ENCODE data around the gene ADPRHL1. TPM values are rescaled to one million over a fixed set of nuclear protein-coding genes. Genes with fewer than 3 reads are reported as not detected.

The ADPRHL1 gene
- polyA plus RNA-seq, 4 donors: 3.0 to 7.2 (median 4.6) TPM

DNA sequence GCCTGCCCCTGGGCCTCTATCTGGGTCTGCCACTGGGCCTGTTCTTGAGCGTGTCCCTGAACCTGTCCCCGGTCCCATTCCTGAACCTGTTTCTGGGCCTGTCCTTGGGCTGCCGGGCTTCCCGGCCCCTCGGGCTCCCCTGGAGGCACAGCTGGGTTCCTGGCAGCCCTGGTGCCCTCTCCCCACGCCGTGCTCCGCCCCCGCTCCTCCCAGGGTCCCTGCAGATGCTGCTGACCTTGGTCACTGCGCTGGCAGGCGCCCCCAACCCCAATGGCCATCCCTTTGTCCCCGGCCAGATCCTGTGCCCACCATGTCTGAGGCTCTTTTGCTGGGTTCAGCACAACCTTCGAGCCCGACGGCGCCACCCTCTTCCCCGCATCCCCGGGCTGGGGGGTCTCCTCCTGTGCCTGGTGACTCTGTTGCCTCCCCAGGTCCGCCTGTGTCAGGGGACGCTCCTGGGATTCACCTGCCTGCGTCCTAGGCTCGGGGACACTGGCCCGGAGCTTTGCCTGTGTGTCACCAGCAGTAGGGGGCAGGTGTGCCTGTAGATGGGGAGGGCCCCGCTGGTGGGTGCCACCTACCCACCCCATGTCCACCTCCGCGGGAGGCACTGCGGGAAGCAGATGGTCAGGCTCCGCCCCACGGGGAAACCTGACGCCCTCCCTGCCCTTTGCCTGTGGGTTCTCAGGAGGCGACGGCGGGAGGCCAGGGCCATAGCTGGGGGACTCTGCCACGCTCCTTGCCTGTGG lies 48.4 kb downstream of the ADPRHL1 start:
- DNase-seq (no peak), FAIRE-seq (no peak)
- H3K27me3 ChIP-seq (ENCODE audit: control insufficient read depth in 3 of 3, insufficient read depth in 3 of 3, low read length in 3 of 3): peaks cover 0 to 5% (median 0%) of the 10 kb centered on the region in 3 donors
- no peaks in the 10 kb centered on the region for H3K36me3 ChIP-seq (ENCODE audit: control insufficient read depth in 3 of 3, insufficient read depth in 2 of 3, low read depth in 1 of 3, low read length in 3 of 3)
- WGBS, 3 donors: 70 to 83% (median 74%) methylated on average over 31 to 34 of the region's 34 CpGs
- no peak overlapping the region for H3K4me3 ChIP-seq (ENCODE audit: low read depth in 1 of 3, low read length in 3 of 3)
- H3K9me3 ChIP-seq (ENCODE audit: control insufficient read depth in 2 of 2, insufficient read depth in 1 of 2, low read depth in 1 of 2, low read length in 1 of 2): no peaks in the 10 kb centered on the region
- no peaks in the 10 kb centered on the region for H3K4me1 ChIP-seq (ENCODE audit: control insufficient read depth in 3 of 3, insufficient read depth in 2 of 3, low read depth in 1 of 3, low read length in 2 of 3)
- no peak overlapping the region for H3K27ac ChIP-seq (ENCODE audit: low read depth in 1 of 3, low read length in 2 of 3)

- Histone ChIP-seq H3K4me1 (ENCODE audit: control insufficient read depth in 3 of 3, insufficient read depth in 2 of 3, low read depth in 1 of 3, low read length in 2 of 3) (no peaks in the 10 kb centered on the region), H3K9me3 (ENCODE audit: control insufficient read depth in 2 of 2, insufficient read depth in 1 of 2, low read depth in 1 of 2, low read length in 1 of 2) (no peaks in the 10 kb centered on the region), H3K27ac (ENCODE audit: low read depth in 1 of 3, low read length in 2 of 3) (no peak overlapping the region), H3K4me3 (ENCODE audit: low read depth in 1 of 3, low read length in 3 of 3) (no peak overlapping the region), H3K36me3 (ENCODE audit: control insufficient read depth in 3 of 3, insufficient read depth in 2 of 3, low read depth in 1 of 3, low read length in 3 of 3) (no peaks in the 10 kb centered on the region), H3K27me3 (ENCODE audit: control insufficient read depth in 3 of 3, insufficient read depth in 3 of 3, low read length in 3 of 3) (peaks cover 0 to 5% (median 0%) of the 10 kb centered on the region in 3 donors)
- WGBS, 3 donors: 83 to 100% (median 93%) methylated on average over 2 of the region's 2 CpGs
- no peak for FAIRE-seq
- no peak for DNase-seq
Measured at GRCh38 chr13:113404366-113404722, 48.9 kb downstream of the ADPRHL1 start.

- no peak for FAIRE-seq
- H3K36me3 ChIP-seq (ENCODE audit: control insufficient read depth in 3 of 3, insufficient read depth in 2 of 3, low read depth in 1 of 3, low read length in 3 of 3): no peaks in the 10 kb centered on the region
- no peaks in the 10 kb centered on the region for H3K9me3 ChIP-seq (ENCODE audit: control insufficient read depth in 2 of 2, insufficient read depth in 1 of 2, low read depth in 1 of 2, low read length in 1 of 2)
- DNase-seq: no peak
- WGBS, 3 donors: 81 to 91% (median 83%) methylated on average over 29 to 32 of the region's 32 CpGs
- H3K27ac ChIP-seq (ENCODE audit: low read depth in 1 of 3, low read length in 2 of 3): no peak overlapping the region
- H3K4me1 ChIP-seq (ENCODE audit: control insufficient read depth in 3 of 3, insufficient read depth in 2 of 3, low read depth in 1 of 3, low read length in 2 of 3): no peaks in the 10 kb centered on the region
- H3K27me3 ChIP-seq (ENCODE audit: control insufficient read depth in 3 of 3, insufficient read depth in 3 of 3, low read length in 3 of 3): no peaks in the 10 kb centered on the region
- no peak overlapping the region for H3K4me3 ChIP-seq (ENCODE audit: low read depth in 1 of 3, low read length in 3 of 3)
Measured at GRCh38 chr13:113403255-113404104, 49.8 kb downstream of the ADPRHL1 start.

DNA sequence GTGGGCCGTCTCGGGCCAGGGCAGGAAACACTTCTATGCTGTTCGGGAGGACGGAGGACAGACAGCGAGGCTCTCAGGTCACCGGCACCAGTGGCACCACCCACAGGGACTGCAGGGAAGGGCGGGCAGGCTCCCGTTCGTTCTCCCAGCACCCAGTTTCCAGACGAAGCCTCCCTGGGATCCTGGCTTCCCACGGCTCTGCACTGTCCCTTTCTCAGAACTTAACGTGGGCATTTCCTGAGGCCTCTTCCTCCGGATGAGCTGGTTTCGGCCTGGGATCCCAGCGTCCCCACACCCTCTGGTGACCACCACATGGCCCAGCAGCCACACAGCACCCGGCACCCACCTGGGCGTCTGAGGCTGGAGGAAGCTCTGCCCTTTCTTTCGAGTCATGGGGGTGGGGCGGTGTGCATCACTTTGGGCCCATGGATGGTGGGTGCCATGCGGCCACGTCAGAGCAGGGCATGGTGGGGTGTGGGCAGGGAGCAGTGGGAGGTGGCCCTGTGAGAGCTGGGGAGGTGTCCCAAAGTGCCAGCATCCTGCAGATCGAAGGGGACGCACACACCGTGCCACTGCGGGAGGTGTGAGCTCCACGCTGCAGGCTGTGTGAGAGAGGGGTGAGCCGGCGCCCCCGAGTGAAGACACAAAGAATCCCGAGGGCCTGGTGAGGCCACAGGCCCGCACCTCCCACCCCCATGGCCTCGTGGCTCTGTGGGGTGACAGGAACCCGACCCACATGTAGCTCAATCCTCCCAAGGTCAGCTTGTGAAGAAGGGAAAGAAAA lies 50.6 kb downstream of the ADPRHL1 start:
- no peak for FAIRE-seq
- H3K4me1 ChIP-seq (ENCODE audit: control insufficient read depth in 3 of 3, insufficient read depth in 2 of 3, low read depth in 1 of 3, low read length in 2 of 3): peaks cover 0 to 7% (median 0%) of the 10 kb centered on the region in 3 donors
- H3K27ac ChIP-seq (ENCODE audit: low read depth in 1 of 3, low read length in 2 of 3): no peak overlapping the region
- no peak overlapping the region for H3K4me3 ChIP-seq (ENCODE audit: low read depth in 1 of 3, low read length in 3 of 3)
- H3K36me3 ChIP-seq (ENCODE audit: control insufficient read depth in 3 of 3, insufficient read depth in 2 of 3, low read depth in 1 of 3, low read length in 3 of 3): no peaks in the 10 kb centered on the region
- no peaks in the 10 kb centered on the region for H3K27me3 ChIP-seq (ENCODE audit: control insufficient read depth in 3 of 3, insufficient read depth in 3 of 3, low read length in 3 of 3)
- WGBS, 3 donors: 74 to 80% (median 79%) methylated on average over 32 to 33 of the region's 33 CpGs
- H3K9me3 ChIP-seq (ENCODE audit: control insufficient read depth in 2 of 2, insufficient read depth in 1 of 2, low read depth in 1 of 2, low read length in 1 of 2): no peaks in the 10 kb centered on the region
- no peak for DNase-seq

DNA sequence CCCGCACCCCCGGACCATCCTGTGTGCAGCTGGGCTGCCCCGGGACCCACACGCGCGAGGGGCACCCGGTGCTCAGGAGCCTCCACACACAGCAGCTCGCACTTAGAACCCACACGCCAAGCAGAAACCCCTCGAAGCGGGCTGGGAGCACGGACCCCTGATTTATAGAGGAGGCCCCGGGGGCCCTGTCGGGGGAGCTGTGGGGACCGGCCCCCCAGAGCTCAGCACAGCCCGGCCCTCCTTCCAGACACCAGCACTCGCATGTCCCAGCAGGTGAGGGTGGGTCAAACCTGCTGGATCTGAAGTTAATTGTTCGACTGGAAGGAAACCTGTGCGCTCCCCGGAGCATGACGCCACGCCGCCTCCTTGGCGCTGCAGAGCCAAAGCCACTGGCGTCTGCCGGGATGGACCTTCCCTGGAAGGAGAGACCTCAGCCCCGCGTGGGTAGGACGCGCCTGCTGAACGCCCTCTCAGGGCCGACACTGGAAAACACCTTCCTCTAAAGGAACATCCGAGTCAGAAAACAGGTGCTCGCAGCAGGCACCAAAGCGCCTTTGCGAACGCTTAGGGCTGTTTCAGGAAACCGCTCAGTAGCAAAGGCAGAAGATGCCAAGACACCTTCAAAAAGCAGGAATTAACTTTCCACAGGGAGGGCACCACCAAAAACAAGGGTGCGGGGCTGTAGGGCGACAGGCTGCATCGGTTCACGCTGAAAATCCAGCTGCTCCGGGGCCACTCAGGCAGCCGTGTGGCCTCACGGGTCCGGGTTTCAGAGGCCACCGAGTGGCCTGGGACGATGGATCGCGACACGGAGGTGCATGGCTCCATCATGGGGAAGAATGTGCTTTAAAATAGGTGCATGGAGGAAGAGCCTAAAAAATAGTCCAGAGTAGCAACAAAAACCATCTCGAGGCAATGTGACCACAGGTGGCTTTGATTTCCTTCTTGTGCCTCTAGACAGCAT lies 51.6 kb downstream of the ADPRHL1 start:
- Histone ChIP-seq H3K36me3 (ENCODE audit: control insufficient read depth in 3 of 3, insufficient read depth in 2 of 3, low read depth in 1 of 3, low read length in 3 of 3) (no peaks in the 10 kb centered on the region), H3K9me3 (ENCODE audit: control insufficient read depth in 2 of 2, insufficient read depth in 1 of 2, low read depth in 1 of 2, low read length in 1 of 2) (no peaks in the 10 kb centered on the region), H3K4me3 (ENCODE audit: low read depth in 1 of 3, low read length in 3 of 3) (no peak overlapping the region), H3K27me3 (ENCODE audit: control insufficient read depth in 3 of 3, insufficient read depth in 3 of 3, low read length in 3 of 3) (no peaks in the 10 kb centered on the region), H3K4me1 (ENCODE audit: control insufficient read depth in 3 of 3, insufficient read depth in 2 of 3, low read depth in 1 of 3, low read length in 2 of 3) (peaks cover 0 to 11% (median 0%) of the 10 kb centered on the region in 3 donors), H3K27ac (ENCODE audit: low read depth in 1 of 3, low read length in 2 of 3) (no peak overlapping the region)
- DNase-seq (no peak), FAIRE-seq (no peak)
- WGBS, 3 donors: 83 to 87% (median 87%) methylated on average over 52 of the region's 52 CpGs

- H3K9me3 ChIP-seq (ENCODE audit: control insufficient read depth in 2 of 2, insufficient read depth in 1 of 2, low read depth in 1 of 2, low read length in 1 of 2): no peaks in the 10 kb centered on the region
- peaks cover 0 to 18% (median 0%) of the 10 kb centered on the region in 3 donors for H3K4me1 ChIP-seq (ENCODE audit: control insufficient read depth in 3 of 3, insufficient read depth in 2 of 3, low read depth in 1 of 3, low read length in 2 of 3)
- no peak overlapping the region for H3K27ac ChIP-seq (ENCODE audit: low read depth in 1 of 3, low read length in 2 of 3)
- FAIRE-seq (no peak), DNase-seq (no peak)
- H3K4me3 ChIP-seq (ENCODE audit: low read depth in 1 of 3, low read length in 3 of 3): no peak overlapping the region
- WGBS, 3 donors: 70 to 88% (median 84%) methylated on average over 25 of the region's 25 CpGs
- H3K36me3 ChIP-seq (ENCODE audit: control insufficient read depth in 3 of 3, insufficient read depth in 2 of 3, low read depth in 1 of 3, low read length in 3 of 3): no peaks in the 10 kb centered on the region
- no peaks in the 10 kb centered on the region for H3K27me3 ChIP-seq (ENCODE audit: control insufficient read depth in 3 of 3, insufficient read depth in 3 of 3, low read length in 3 of 3)
Measured at GRCh38 chr13:113400621-113401451, 52.5 kb downstream of the ADPRHL1 start.

- DNase-seq (no peak), FAIRE-seq (no peak)
- peaks cover 0 to 19% (median 0%) of the 10 kb centered on the region in 3 donors for H3K4me1 ChIP-seq (ENCODE audit: control insufficient read depth in 3 of 3, insufficient read depth in 2 of 3, low read depth in 1 of 3, low read length in 2 of 3)
- H3K9me3 ChIP-seq (ENCODE audit: control insufficient read depth in 2 of 2, insufficient read depth in 1 of 2, low read depth in 1 of 2, low read length in 1 of 2): no peaks in the 10 kb centered on the region
- 89 to 94% (median 90%) methylated on average over 19 of the region's 19 CpGs for WGBS, 3 donors
- H3K36me3 ChIP-seq (ENCODE audit: control insufficient read depth in 3 of 3, insufficient read depth in 2 of 3, low read depth in 1 of 3, low read length in 3 of 3): no peaks in the 10 kb centered on the region
- H3K27ac ChIP-seq (ENCODE audit: low read depth in 1 of 3, low read length in 2 of 3): no peak overlapping the region
- no peaks in the 10 kb centered on the region for H3K27me3 ChIP-seq (ENCODE audit: control insufficient read depth in 3 of 3, insufficient read depth in 3 of 3, low read length in 3 of 3)
- no peak overlapping the region for H3K4me3 ChIP-seq (ENCODE audit: low read depth in 1 of 3, low read length in 3 of 3)
Measured at GRCh38 chr13:113399755-113400149, 53.5 kb downstream of the ADPRHL1 start.

All from small intestine (tissue), 7 donors.